GM23338 (cell line): ENCODE data around the gene HNMT. TPM values are rescaled to one million over a fixed set of nuclear protein-coding genes. Genes with fewer than 3 reads are reported as not detected.

Source experiments
- ATAC-seq: fragments of 200-7000 bp; cut with Tn5 transposase; 3 replicates; pipeline ENCODE4 v1.9.1; 2020
- DNase-seq: peaks from one replicate; pipeline ENCODE4 v3.0.0-alpha.2; 2015; ENCODE audit warnings: low spot score
- H2AFZ ChIP-seq: fragments of 200-600 bp; sonication (generic); 2 replicates; pipeline ENCODE4 v1.8.0; 2016; ENCODE audit warnings: antibody characterized with exemption, mild to moderate bottlenecking, moderate library complexity
- H3F3A ChIP-seq: fragments of 200-600 bp; sonication (generic); replicated peaks from 2 replicates; pipeline ENCODE4 v1.8.0; 2017; ENCODE audit warnings: antibody characterized with exemption, mixed run types, low read depth
- H3K27ac ChIP-seq: fragments of 200-600 bp; sonication (generic); 2 replicates; pipeline ENCODE4 v1.6.1; 2016; ENCODE audit warnings: low read depth
- H3K27me3 ChIP-seq: fragments of 200-600 bp; sonication (generic); 2 replicates; pipeline ENCODE4 v1.8.0; 2016; ENCODE audit warnings: mild to moderate bottlenecking, mixed run types, moderate library complexity; ENCODE audit not compliant: insufficient read depth
- H3K36me3 ChIP-seq: fragments of 200-600 bp; sonication (generic); 2 replicates; pipeline ENCODE4 v1.8.0; 2016; ENCODE audit warnings: mild to moderate bottlenecking; ENCODE audit not compliant: insufficient read depth
- H3K4me1 ChIP-seq: fragments of 200-600 bp; sonication (generic); 2 replicates; pipeline ENCODE4 v1.8.0; 2016; ENCODE audit warnings: mild to moderate bottlenecking, moderate library complexity; ENCODE audit not compliant: insufficient read depth
- H3K4me2 ChIP-seq: fragments of 200-600 bp; sonication (generic); 2 replicates; pipeline ENCODE4 v1.7.1; 2017; ENCODE audit warnings: mixed run types
- H3K4me3 ChIP-seq: fragments of 200-600 bp; sonication (generic); 2 replicates; pipeline ENCODE4 v1.6.1; 2016; ENCODE audit warnings: mixed run types
- H3K79me2 ChIP-seq: fragments of 200-600 bp; sonication (generic); replicated peaks from 2 replicates; pipeline ENCODE4 v1.8.0; 2017; ENCODE audit warnings: mild to moderate bottlenecking; ENCODE audit not compliant: insufficient read depth
- H3K9me2 ChIP-seq: fragments of 200-600 bp; sonication (generic); 2 replicates; pipeline ENCODE4 v1.8.0; 2017; ENCODE audit not compliant: insufficient read depth
- H4K20me1 ChIP-seq: fragments of 200-600 bp; sonication (generic); replicated peaks from 2 replicates; pipeline ENCODE4 v1.8.0; 2017; ENCODE audit warnings: mild to moderate bottlenecking; ENCODE audit not compliant: insufficient read depth
- H3K27ac Mint-ChIP-seq: 2 replicates; pipeline ENCODE4 v1.8.0; 2020; ENCODE audit warnings: inconsistent platforms, mild to moderate bottlenecking, moderate library complexity, mixed read lengths
- H3K27me3 Mint-ChIP-seq: 3 replicates; pipeline ENCODE4 v1.8.0; 2022; ENCODE audit warnings: low read depth, mild to moderate bottlenecking, moderate library complexity, mixed read lengths, inconsistent platforms; ENCODE audit not compliant: insufficient read depth, poor library complexity
- H3K36me3 Mint-ChIP-seq: 3 replicates; pipeline ENCODE4 v1.8.0; 2021; ENCODE audit warnings: low read depth, mild to moderate bottlenecking, inconsistent platforms, moderate library complexity, mixed read lengths
- H3K4me1 Mint-ChIP-seq: 3 replicates; pipeline ENCODE4 v1.8.0; 2020; ENCODE audit warnings: mild to moderate bottlenecking, inconsistent platforms, mixed read lengths
- H3K4me3 Mint-ChIP-seq: 3 replicates; pipeline ENCODE4 v1.8.0; 2021; ENCODE audit warnings: moderate library complexity, mild to moderate bottlenecking, inconsistent platforms, mixed read lengths
- H3K9me3 Mint-ChIP-seq: 3 replicates; pipeline ENCODE4 v1.8.0; 2020; ENCODE audit warnings: moderate library complexity, mild to moderate bottlenecking, inconsistent platforms, mixed read lengths
- CREB1 ChIP-seq: fragments of 250-450 bp; sonication (Bioruptor Pico); IDR thresholded peaks from 2 replicates; pipeline ENCODE4 v1.5.0; 2020; ENCODE audit warnings: low read depth, mild to moderate bottlenecking, moderate library complexity
- CTCF ChIP-seq, 2 experiments: fragments of 200-600 bp in 1 of 2; sonication (generic) in 1 of 2; conservative IDR thresholded peaks; 2 replicates each; pipeline versions ENCODE4 v1.5.1 to v1.6.1; 2016 to 2017; ENCODE audit warnings: antibody characterized with exemption in 2 of 2, low read depth in 2 of 2, mild to moderate bottlenecking in 2 of 2, moderate library complexity in 1 of 2
- EZH2 ChIP-seq: fragments of 200-600 bp; sonication (generic); IDR thresholded peaks from one replicate; pipeline ENCODE4 v1.8.0; 2017; ENCODE audit warnings: antibody characterized with exemption, mild to moderate bottlenecking, low read depth; ENCODE audit not compliant: unreplicated experiment
- EZH2phosphoT487 ChIP-seq: fragments of 200-600 bp; sonication (generic); IDR thresholded peaks from one replicate; pipeline ENCODE4 v1.8.1; 2018; ENCODE audit warnings: antibody characterized with exemption; ENCODE audit not compliant: unreplicated experiment
- NANOG ChIP-seq: IDR thresholded peaks from 2 replicates; pipeline ENCODE4 v1.6.1; 2016; ENCODE audit warnings: antibody characterized with exemption, borderline replicate concordance
- POLR2AphosphoS5 ChIP-seq: IDR thresholded peaks from 2 replicates; pipeline ENCODE4 v1.6.1; 2016; ENCODE audit warnings: antibody characterized with exemption, low read depth
- REST ChIP-seq: IDR thresholded peaks from one replicate; pipeline ENCODE4 v1.6.1; 2018; ENCODE audit warnings: antibody characterized with exemption; ENCODE audit not compliant: unreplicated experiment
- STAT1 ChIP-seq: IDR thresholded peaks from one replicate; pipeline ENCODE4 v1.6.1; 2016; ENCODE audit warnings: antibody characterized with exemption; ENCODE audit not compliant: unreplicated experiment
- ZNF114 ChIP-seq: fragments of 250-450 bp; sonication (Bioruptor Pico); IDR thresholded peaks from 2 replicates; pipeline ENCODE4 v1.5.0; 2020; ENCODE audit warnings: mild to moderate bottlenecking, moderate library complexity
- ZNF331 ChIP-seq: fragments of 250-450 bp; sonication (Bioruptor Pico); IDR thresholded peaks from 2 replicates; pipeline ENCODE4 v1.5.0; 2020; ENCODE audit warnings: low read depth, mild to moderate bottlenecking, moderate library complexity
- polyA plus RNA-seq: library from polyadenylated mRNA; unstranded; fragments of >200 nt; fragmentation: Nextera tagmentation; extraction: Ambion mirVana; gene quantifications from 2 replicates; pipeline ENCODE4 v1.2.1, GENCODE V29; 2016
- total RNA-seq: library from RNA; depleted of rRNA; stranded (reverse); fragments of >200 nt; shearing (Covaris generic); gene quantifications from 2 replicates; pipeline ENCODE4 v1.2.3, GENCODE V29; 2014
- TF ChIP-seq, protein P1 (sequence below): fragments of 250-450 bp; sonication (Bioruptor Pico); IDR thresholded peaks from 2 replicates; pipeline ENCODE4 v1.5.0; 2020; ENCODE audit warnings: mild to moderate bottlenecking, moderate library complexity
- TF ChIP-seq, protein P2 (sequence below): IDR thresholded peaks from 2 replicates; pipeline ENCODE4 v1.6.1; 2016; ENCODE audit warnings: antibody characterized with exemption

HNMT gene
- total and polyA plus RNA-seq, 2 experiments from 2014 or later, result 3.3 to 3.4 TPM

- no peak overlapping the region for H3K4me3 ChIP-seq
- Mint-ChIP-seq H3K9me3 (no peaks in the 10 kb centered on the region; the same call in 2 of the 3 replicates), H3K27ac (no peak overlapping the region), H3K4me1 (no peaks in the 10 kb centered on the region), H3K4me3 (no peak overlapping the region), H3K27me3 (peaks cover 1% of the 10 kb centered on the region), H3K36me3 (no peaks in the 10 kb centered on the region)
- H3K4me1 ChIP-seq, result no peaks in the 10 kb centered on the region
- H2AFZ ChIP-seq, result no peak overlapping the region
- no peaks in the 10 kb centered on the region for H3K36me3 ChIP-seq
- no peak for DNase-seq
- no peaks in the 10 kb centered on the region for H3F3A ChIP-seq
- ATAC-seq, result no peak
- H3K4me2 ChIP-seq, result no peak overlapping the region
- H3K79me2 ChIP-seq, result no peaks in the 10 kb centered on the region
- H4K20me1 ChIP-seq, result no peaks in the 10 kb centered on the region
- no peak overlapping the region for H3K27ac ChIP-seq
- TF ChIP-seq EZH2, result no peak
- no peak for TF ChIP-seq CREB1 (CRISPR knock-in tag)
- TF ChIP-seq, protein P1, sequence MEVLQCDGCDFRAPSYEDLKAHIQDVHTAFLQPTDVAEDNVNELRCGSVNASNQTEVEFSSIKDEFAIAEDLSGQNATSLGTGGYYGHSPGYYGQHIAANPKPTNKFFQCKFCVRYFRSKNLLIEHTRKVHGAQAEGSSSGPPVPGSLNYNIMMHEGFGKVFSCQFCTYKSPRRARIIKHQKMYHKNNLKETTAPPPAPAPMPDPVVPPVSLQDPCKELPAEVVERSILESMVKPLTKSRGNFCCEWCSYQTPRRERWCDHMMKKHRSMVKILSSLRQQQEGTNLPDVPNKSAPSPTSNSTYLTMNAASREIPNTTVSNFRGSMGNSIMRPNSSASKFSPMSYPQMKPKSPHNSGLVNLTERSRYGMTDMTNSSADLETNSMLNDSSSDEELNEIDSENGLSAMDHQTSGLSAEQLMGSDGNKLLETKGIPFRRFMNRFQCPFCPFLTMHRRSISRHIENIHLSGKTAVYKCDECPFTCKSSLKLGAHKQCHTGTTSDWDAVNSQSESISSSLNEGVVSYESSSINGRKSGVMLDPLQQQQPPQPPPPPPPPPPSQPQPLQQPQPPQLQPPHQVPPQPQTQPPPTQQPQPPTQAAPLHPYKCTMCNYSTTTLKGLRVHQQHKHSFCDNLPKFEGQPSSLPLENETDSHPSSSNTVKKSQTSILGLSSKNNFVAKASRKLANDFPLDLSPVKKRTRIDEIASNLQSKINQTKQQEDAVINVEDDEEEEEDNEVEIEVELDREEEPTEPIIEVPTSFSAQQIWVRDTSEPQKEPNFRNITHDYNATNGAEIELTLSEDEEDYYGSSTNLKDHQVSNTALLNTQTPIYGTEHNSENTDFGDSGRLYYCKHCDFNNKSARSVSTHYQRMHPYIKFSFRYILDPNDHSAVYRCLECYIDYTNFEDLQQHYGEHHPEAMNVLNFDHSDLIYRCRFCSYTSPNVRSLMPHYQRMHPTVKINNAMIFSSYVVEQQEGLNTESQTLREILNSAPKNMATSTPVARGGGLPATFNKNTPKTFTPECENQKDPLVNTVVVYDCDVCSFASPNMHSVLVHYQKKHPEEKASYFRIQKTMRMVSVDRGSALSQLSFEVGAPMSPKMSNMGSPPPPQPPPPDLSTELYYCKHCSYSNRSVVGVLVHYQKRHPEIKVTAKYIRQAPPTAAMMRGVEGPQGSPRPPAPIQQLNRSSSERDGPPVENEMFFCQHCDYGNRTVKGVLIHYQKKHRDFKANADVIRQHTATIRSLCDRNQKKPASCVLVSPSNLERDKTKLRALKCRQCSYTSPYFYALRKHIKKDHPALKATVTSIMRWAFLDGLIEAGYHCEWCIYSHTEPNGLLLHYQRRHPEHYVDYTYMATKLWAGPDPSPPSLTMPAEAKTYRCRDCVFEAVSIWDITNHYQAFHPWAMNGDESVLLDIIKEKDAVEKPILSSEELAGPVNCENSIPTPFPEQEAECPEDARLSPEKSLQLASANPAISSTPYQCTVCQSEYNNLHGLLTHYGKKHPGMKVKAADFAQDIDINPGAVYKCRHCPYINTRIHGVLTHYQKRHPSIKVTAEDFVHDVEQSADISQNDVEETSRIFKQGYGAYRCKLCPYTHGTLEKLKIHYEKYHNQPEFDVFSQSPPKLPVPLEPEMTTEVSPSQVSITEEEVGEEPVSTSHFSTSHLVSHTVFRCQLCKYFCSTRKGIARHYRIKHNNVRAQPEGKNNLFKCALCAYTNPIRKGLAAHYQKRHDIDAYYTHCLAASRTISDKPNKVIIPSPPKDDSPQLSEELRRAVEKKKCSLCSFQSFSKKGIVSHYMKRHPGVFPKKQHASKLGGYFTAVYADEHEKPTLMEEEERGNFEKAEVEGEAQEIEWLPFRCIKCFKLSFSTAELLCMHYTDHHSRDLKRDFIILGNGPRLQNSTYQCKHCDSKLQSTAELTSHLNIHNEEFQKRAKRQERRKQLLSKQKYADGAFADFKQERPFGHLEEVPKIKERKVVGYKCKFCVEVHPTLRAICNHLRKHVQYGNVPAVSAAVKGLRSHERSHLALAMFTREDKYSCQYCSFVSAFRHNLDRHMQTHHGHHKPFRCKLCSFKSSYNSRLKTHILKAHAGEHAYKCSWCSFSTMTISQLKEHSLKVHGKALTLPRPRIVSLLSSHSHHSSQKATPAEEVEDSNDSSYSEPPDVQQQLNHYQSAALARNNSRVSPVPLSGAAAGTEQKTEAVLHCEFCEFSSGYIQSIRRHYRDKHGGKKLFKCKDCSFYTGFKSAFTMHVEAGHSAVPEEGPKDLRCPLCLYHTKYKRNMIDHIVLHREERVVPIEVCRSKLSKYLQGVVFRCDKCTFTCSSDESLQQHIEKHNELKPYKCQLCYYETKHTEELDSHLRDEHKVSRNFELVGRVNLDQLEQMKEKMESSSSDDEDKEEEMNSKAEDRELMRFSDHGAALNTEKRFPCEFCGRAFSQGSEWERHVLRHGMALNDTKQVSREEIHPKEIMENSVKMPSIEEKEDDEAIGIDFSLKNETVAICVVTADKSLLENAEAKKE, result no peak
- TF ChIP-seq CTCF (conservative IDR thresholded peaks at IDR 0.05; ENCODE audit: low read depth in 2 of 2), result no peak
- TF ChIP-seq EZH2phosphoT487, result no peak
- no peak for TF ChIP-seq NANOG
- TF ChIP-seq ZNF114 (CRISPR knock-in tag), result no peak
- no peak for TF ChIP-seq ZNF331 (CRISPR knock-in tag)
- TF ChIP-seq, protein P2, sequence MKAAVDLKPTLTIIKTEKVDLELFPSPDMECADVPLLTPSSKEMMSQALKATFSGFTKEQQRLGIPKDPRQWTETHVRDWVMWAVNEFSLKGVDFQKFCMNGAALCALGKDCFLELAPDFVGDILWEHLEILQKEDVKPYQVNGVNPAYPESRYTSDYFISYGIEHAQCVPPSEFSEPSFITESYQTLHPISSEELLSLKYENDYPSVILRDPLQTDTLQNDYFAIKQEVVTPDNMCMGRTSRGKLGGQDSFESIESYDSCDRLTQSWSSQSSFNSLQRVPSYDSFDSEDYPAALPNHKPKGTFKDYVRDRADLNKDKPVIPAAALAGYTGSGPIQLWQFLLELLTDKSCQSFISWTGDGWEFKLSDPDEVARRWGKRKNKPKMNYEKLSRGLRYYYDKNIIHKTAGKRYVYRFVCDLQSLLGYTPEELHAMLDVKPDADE, result no peak
- TF ChIP-seq REST, result no peak
- TF ChIP-seq POLR2AphosphoS5, result no peak
- no peak for TF ChIP-seq STAT1
- no peaks in the 10 kb centered on the region for H3K9me2 ChIP-seq
- no peaks in the 10 kb centered on the region for H3K27me3 ChIP-seq
These were observed 35.7 kb downstream of the HNMT start for GRCh38 chr2:138000009-138000408.
